HepG2 (cell line): ENCODE data around the gene ANAPC2. TPM values are rescaled to one million over a fixed set of nuclear protein-coding genes. Genes with fewer than 3 reads are reported as not detected.
A peak's percentile ranks its signal among the peaks of the same experiment; 100 is the strongest.

ENCODE experiments used
- AGO1 ChIP-seq: fragments of 200-400 bp; formaldehyde crosslinking; IDR thresholded peaks from 2 replicates; pipeline ENCODE4 v1.6.1; 2017; ENCODE audit warnings: mild to moderate bottlenecking, low read depth, low read length, moderate library complexity; ENCODE audit not compliant: poor library complexity, severe bottlenecking
- ATF7 ChIP-seq, 2 experiments: fragments of 450-650 bp in 1 of 2; sonication (generic) in 1 of 2; formaldehyde crosslinking in 1 of 2; IDR thresholded peaks; 2 replicates each; pipeline versions ENCODE4 v1.4.0 to v1.6.1; 2016 to 2020; ENCODE audit warnings: antibody characterized with exemption in 1 of 2, mild to moderate bottlenecking in 1 of 2, missing genetic modification reagents in 1 of 2
- HOXA9 ChIP-seq: sonication (generic); formaldehyde crosslinking; IDR thresholded peaks from 2 replicates; pipeline ENCODE4 v1.8.1; 2022; ENCODE audit warnings: missing genetic modification reagents, mild to moderate bottlenecking, moderate library complexity, borderline replicate concordance
- IKZF5 ChIP-seq: IDR thresholded peaks from 2 replicates; pipeline ENCODE4 v1.6.1; 2018; ENCODE audit warnings: missing genetic modification reagents, mild to moderate bottlenecking, missing compliant biosample characterization
- KLF9 ChIP-seq: IDR thresholded peaks from 2 replicates; pipeline ENCODE4 v1.6.1; 2016; ENCODE audit warnings: low read depth
- MAX ChIP-seq: IDR thresholded peaks from 2 replicates; pipeline ENCODE4 v1.6.1; 2012; ENCODE audit warnings: inconsistent platforms
- NKX3-1 ChIP-seq: sonication (generic); formaldehyde crosslinking; IDR thresholded peaks from 2 replicates; pipeline ENCODE4 v1.5.0; 2020; ENCODE audit warnings: missing genetic modification reagents
- PATZ1 ChIP-seq: sonication (generic); formaldehyde crosslinking; IDR thresholded peaks from 2 replicates; pipeline ENCODE4 v1.4.0; 2020; ENCODE audit warnings: missing genetic modification reagents
- RBFOX2 ChIP-seq: fragments of 200-400 bp; formaldehyde crosslinking; IDR thresholded peaks from 2 replicates; pipeline ENCODE4 v1.6.1; 2017; ENCODE audit warnings: low read depth, mild to moderate bottlenecking, low read length
- RFX3 ChIP-seq: IDR thresholded peaks from 2 replicates; pipeline ENCODE4 v1.6.1; 2016; ENCODE audit warnings: missing biosample characterization, missing genetic modification reagents
- TCF7L2 ChIP-seq: IDR thresholded peaks from 2 replicates; pipeline ENCODE4 v1.6.1; 2011; ENCODE audit warnings: mild to moderate bottlenecking, low read depth, low read length, moderate library complexity
- ZNF318 ChIP-seq: sonication (generic); formaldehyde crosslinking; IDR thresholded peaks from 2 replicates; pipeline ENCODE4 v1.4.0; 2020; ENCODE audit warnings: mild to moderate bottlenecking, missing genetic modification reagents
- ZNF512B ChIP-seq: sonication (generic); formaldehyde crosslinking; IDR thresholded peaks from 2 replicates; pipeline ENCODE4 v1.5.1; 2020; ENCODE audit warnings: missing genetic modification reagents, mild to moderate bottlenecking, borderline replicate concordance
- ZNF709 ChIP-seq: sonication (generic); formaldehyde crosslinking; IDR thresholded peaks from 2 replicates; pipeline ENCODE4 v1.5.0; 2020; ENCODE audit warnings: mild to moderate bottlenecking, missing genetic modification reagents
- polyA plus RNA-seq, 8 experiments: library from polyadenylated mRNA; depleted of rRNA in 3 of 8; stranded (reverse) in 7 of 8; unstranded in 1 of 8; fragments of >200 nt; fragmentation: Illumina TruSeq in 4 of 8; extraction: Trizol in 4 of 8; gene quantifications; 2 replicates each; pipeline versions ENCODE4 v1.2.1 to v1.2.3, GENCODE V29; 2011 to 2016; ENCODE audit warnings: low read depth in 4 of 8, missing spikeins in 1 of 8, mixed read lengths in 1 of 8; ENCODE audit not compliant: insufficient read depth in 1 of 8
- total RNA-seq, 5 experiments: library from RNA; depleted of rRNA; stranded (reverse); fragments of >200 nt; fragmentation: Illumina TruSeq; extraction: Trizol; gene quantifications; 2 replicates each; pipeline ENCODE4 v1.2.3, GENCODE V29; 2016; ENCODE audit warnings: low read depth in 1 of 5

The ANAPC2 gene
- total and polyA plus RNA-seq, 2 of the 13 experiments (the other 11 are each of a cell fraction or from before 2014, with no cell fraction given) = 12.3 to 15.4 TPM

GRCh38 chr9:137220317-137221094 lies 32.1 kb upstream of the ANAPC2 start (continued):
- TF ChIP-seq PATZ1 (CRISPR knock-in tag) (no peak), KLF9 (no peak), NKX3-1 (CRISPR knock-in tag) (no peak), TCF7L2 (no peak), HOXA9 (CRISPR knock-in tag) (no peak), AGO1 (peak; percentile 68), MAX (no peak), RFX3 (CRISPR knock-in tag) (no peak), IKZF5 (no peak), RBFOX2 (peak; percentile 57), ZNF512B (CRISPR knock-in tag) (no peak), ZNF709 (CRISPR knock-in tag) (no peak), ATF7 (IDR thresholded peaks at IDR 0.05) (peak; percentile 38; the same call in 1 of the 2 replicates), ATF7 (CRISPR knock-in tag; IDR thresholded peaks at IDR 0.05) (no peak), ZNF318 (CRISPR knock-in tag) (no peak)
